SJCRH30 (cell line): ENCODE measurements around the gene FAM76A. TPM values are rescaled to one million over a fixed set of nuclear protein-coding genes. Genes with fewer than 3 reads are reported as not detected.
"Not testable (repeated sequence)": the region's sequence is repeated elsewhere in the genome, so short reads cannot be mapped to it uniquely, and the experiment has no call there.

Experiments used
- DNase-seq, 2 experiments: peaks; one replicate each; pipeline ENCODE4 v3.0.0-alpha.2; 2015 to 2020
- H3K27ac ChIP-seq: fragments of 250-450 bp; sonication (Bioruptor Pico); 2 replicates; pipeline ENCODE4 v1.5.1; 2020; ENCODE audit warnings: mild to moderate bottlenecking, moderate library complexity
- H3K27me3 ChIP-seq: fragments of 250-450 bp; sonication (Bioruptor Pico); 2 replicates; pipeline ENCODE4 v1.5.1; 2020; ENCODE audit warnings: mild to moderate bottlenecking, moderate library complexity
- H3K36me3 ChIP-seq: fragments of 250-450 bp; sonication (Bioruptor Pico); 2 replicates; pipeline ENCODE4 v1.5.1; 2020; ENCODE audit warnings: mild to moderate bottlenecking, moderate library complexity
- H3K4me1 ChIP-seq: fragments of 250-450 bp; sonication (Bioruptor Pico); 2 replicates; pipeline ENCODE4 v1.5.1; 2020; ENCODE audit warnings: mild to moderate bottlenecking, moderate library complexity
- H3K4me3 ChIP-seq: fragments of 250-450 bp; sonication (Bioruptor Pico); 2 replicates; pipeline ENCODE4 v1.5.1; 2020; ENCODE audit warnings: mild to moderate bottlenecking, moderate library complexity
- H3K9me3 ChIP-seq: fragments of 250-450 bp; sonication (Bioruptor Pico); replicated peaks from 2 replicates; pipeline ENCODE4 v1.5.1; 2020; ENCODE audit warnings: mild to moderate bottlenecking, moderate library complexity
- total RNA-seq: library from RNA; depleted of rRNA; stranded (reverse); fragments of >200 nt; shearing (Covaris generic); gene quantifications from 2 replicates; pipeline ENCODE4 v1.2.3, GENCODE V29; 2014; rRNA removed

Gene FAM76A
- 8.4 and 13.0 TPM in 2 replicates for total RNA-seq

- no peaks in the 10 kb centered on the region for H3K27me3 ChIP-seq
- H3K4me3 ChIP-seq: peak within 1 kb of the TSS; percentile 85
- H3K27ac ChIP-seq: peak within 1 kb of the TSS; percentile 70
- H3K9me3 ChIP-seq: no peaks in the 10 kb centered on the region
- H3K36me3 ChIP-seq: no peaks in the 10 kb centered on the region
- peaks cover 12% of the 10 kb centered on the region for H3K4me1 ChIP-seq
- peak; percentile 99 to 100 for DNase-seq
Measured at GRCh38 chr1:27725374-27726172, at the start of gene FAM76A. Gene FAM76A, plus strand, starts transcription at chr1:27725961. Its CDS starts 120 bp downstream, at chr1:27726081.

GRCh38 chr1:27676410-27676809 is 49.4 kb upstream of the FAM76A start:
- Histone ChIP-seq H3K36me3 (no peaks in the 10 kb centered on the region), H3K27ac (no peak overlapping the region), H3K9me3 (peaks cover 9% of the 10 kb centered on the region), H3K4me1 (peaks cover 6% of the 10 kb centered on the region), H3K27me3 (no peaks in the 10 kb centered on the region), H3K4me3 (no peak overlapping the region)
- DNase-seq: no peak

GRCh38 chr1:27678747-27679146 is 47.0 kb upstream of the FAM76A start:
- Histone ChIP-seq H3K36me3 (no peaks in the 10 kb centered on the region), H3K4me1 (no peaks in the 10 kb centered on the region), H3K27ac (no peak overlapping the region), H3K27me3 (no peaks in the 10 kb centered on the region), H3K4me3 (no peak overlapping the region), H3K9me3 (peaks cover 17% of the 10 kb centered on the region)
- DNase-seq: no peak

GRCh38 chr1:27680225-27680791 is 45.5 kb upstream of the FAM76A start:
- H3K27ac ChIP-seq, DNase-seq, H3K4me3 ChIP-seq, H3K4me1 ChIP-seq, H3K27me3 ChIP-seq, H3K36me3 ChIP-seq: not testable (repeated sequence)
- peaks cover 17% of the 10 kb centered on the region for H3K9me3 ChIP-seq

- not testable (repeated sequence) for H3K27me3 ChIP-seq, H3K27ac ChIP-seq, DNase-seq, H3K4me1 ChIP-seq, H3K36me3 ChIP-seq, H3K4me3 ChIP-seq
- H3K9me3 ChIP-seq: peaks cover 17% of the 10 kb centered on the region
Measured at GRCh38 chr1:27681580-27681979, 44.2 kb upstream of the FAM76A start.

- Histone ChIP-seq H3K27ac (no peak overlapping the region), H3K4me1 (peaks cover 14% of the 10 kb centered on the region), H3K9me3 (peaks cover 17% of the 10 kb centered on the region), H3K4me3 (no peak overlapping the region), H3K36me3 (no peaks in the 10 kb centered on the region), H3K27me3 (no peaks in the 10 kb centered on the region)
- DNase-seq: no peak
Measured at GRCh38 chr1:27682351-27682944, 43.3 kb upstream of the FAM76A start.

- no peak for DNase-seq
- Histone ChIP-seq H3K27ac (no peak overlapping the region), H3K36me3 (no peaks in the 10 kb centered on the region), H3K4me3 (no peak overlapping the region), H3K4me1 (peaks cover 19% of the 10 kb centered on the region), H3K27me3 (no peaks in the 10 kb centered on the region), H3K9me3 (peaks cover 17% of the 10 kb centered on the region)
Measured at GRCh38 chr1:27684176-27684575, 41.6 kb upstream of the FAM76A start.

- Histone ChIP-seq H3K27me3 (no peaks in the 10 kb centered on the region), H3K27ac (no peak overlapping the region), H3K9me3 (peaks cover 8% of the 10 kb centered on the region), H3K36me3 (no peaks in the 10 kb centered on the region), H3K4me3 (no peak overlapping the region), H3K4me1 (peaks cover 31% of the 10 kb centered on the region)
- DNase-seq: peak; percentile 73 to 77
Measured at GRCh38 chr1:27686223-27686990, 39.4 kb upstream of the FAM76A start.

- Histone ChIP-seq H3K27me3 (no peaks in the 10 kb centered on the region), H3K4me3 (no peak overlapping the region), H3K27ac (no peak overlapping the region), H3K4me1 (peaks cover 31% of the 10 kb centered on the region), H3K9me3 (peaks cover 7% of the 10 kb centered on the region; the same call in 1 of the 2 replicates), H3K36me3 (no peaks in the 10 kb centered on the region)
- no peak for DNase-seq
Measured at GRCh38 chr1:27687906-27688305, 37.9 kb upstream of the FAM76A start.

- Histone ChIP-seq H3K9me3 (peaks cover 7% of the 10 kb centered on the region; the same call in 1 of the 2 replicates), H3K27ac (peak overlapping the region; percentile 6; the same call in 1 of the 2 replicates), H3K4me1 (peaks cover 31% of the 10 kb centered on the region), H3K4me3 (no peak overlapping the region), H3K36me3 (no peaks in the 10 kb centered on the region), H3K27me3 (no peaks in the 10 kb centered on the region)
- peak; percentile 70 for DNase-seq
Measured at GRCh38 chr1:27689423-27690173, 36.2 kb upstream of the FAM76A start.

GRCh38 chr1:27690183-27690582 is 35.6 kb upstream of the FAM76A start:
- H3K36me3 ChIP-seq: no peaks in the 10 kb centered on the region
- H3K27me3 ChIP-seq: no peaks in the 10 kb centered on the region
- no peak overlapping the region for H3K4me3 ChIP-seq
- DNase-seq: no peak
- peaks cover 7% of the 10 kb centered on the region; the same call in 1 of the 2 replicates for H3K9me3 ChIP-seq
- H3K4me1 ChIP-seq: peaks cover 31% of the 10 kb centered on the region
- no peak overlapping the region for H3K27ac ChIP-seq

GRCh38 chr1:27696835-27697234 is 28.9 kb upstream of the FAM76A start:
- H3K4me1 ChIP-seq, H3K36me3 ChIP-seq, H3K9me3 ChIP-seq, H3K27ac ChIP-seq, DNase-seq, H3K4me3 ChIP-seq, H3K27me3 ChIP-seq: not testable (repeated sequence)

- no peak for DNase-seq
- no peaks in the 10 kb centered on the region for H3K36me3 ChIP-seq
- H3K4me3 ChIP-seq: no peak overlapping the region
- 0 out of 2 replicates have a peak, but pooled peaks cover 7% of the 10 kb centered on the region for H3K9me3 ChIP-seq
- no peak overlapping the region for H3K27ac ChIP-seq
- no peaks in the 10 kb centered on the region for H3K27me3 ChIP-seq
- no peaks in the 10 kb centered on the region for H3K4me1 ChIP-seq
Measured at GRCh38 chr1:27704958-27705357, 20.8 kb upstream of the FAM76A start.

- DNase-seq: no peak
- Histone ChIP-seq H3K4me3 (no peak overlapping the region), H3K27ac (no peak overlapping the region), H3K36me3 (no peaks in the 10 kb centered on the region), H3K9me3 (0 out of 2 replicates have a peak, but pooled peaks cover 7% of the 10 kb centered on the region), H3K4me1 (no peaks in the 10 kb centered on the region), H3K27me3 (no peaks in the 10 kb centered on the region)
Measured at GRCh38 chr1:27705545-27705944, 20.2 kb upstream of the FAM76A start.
